GM13976 (cell line): Measurements from ENCODE around the gene SLC7A6.

Experiments used
- DNase-seq: peaks from one replicate; pipeline ENCODE4 v3.0.0; 2012; ENCODE audit warnings: low spot score
- in situ Hi-C: fragments of 300-500 bp; cut with MboI; formaldehyde crosslinking; loops from one replicate; pipeline ENCODE4 v1.12.0; 2022; ENCODE audit warnings: low sequenced_read_pairs, mixed read lengths, inconsistent platforms; ENCODE audit not compliant: unreplicated experiment
- TF ChIP-seq, protein P1 (sequence below): IDR thresholded peaks from 2 replicates; pipeline ENCODE4 v1.5.1; 2012; ENCODE audit warnings: borderline replicate concordance, mild to moderate bottlenecking; ENCODE audit not compliant: insufficient read depth; ENCODE audit errors: extremely low read depth, missing control alignments, control extremely low read depth

Gene SLC7A6

DNA sequence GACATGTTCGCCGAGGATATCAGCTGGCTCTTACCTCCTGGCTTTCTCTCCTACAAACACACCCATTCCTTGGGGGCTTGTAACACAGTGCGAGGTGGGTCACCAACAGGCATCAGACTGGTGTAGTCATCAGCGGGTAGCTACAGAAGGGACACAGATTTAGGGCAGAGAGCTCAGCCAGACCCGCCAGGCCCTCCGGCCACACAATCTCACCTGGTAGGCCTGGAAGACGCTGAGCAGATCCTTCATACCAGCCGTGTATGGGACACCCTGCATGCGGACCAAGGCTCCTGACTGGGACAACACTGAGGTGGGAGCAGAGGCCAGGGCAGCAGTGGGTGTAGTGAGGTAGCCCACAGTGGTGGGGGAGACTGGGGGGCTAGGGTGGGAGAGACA, 34.2 kb upstream of the SLC7A6 start:
- DNase-seq = no peak
- TF ChIP-seq, protein P1, sequence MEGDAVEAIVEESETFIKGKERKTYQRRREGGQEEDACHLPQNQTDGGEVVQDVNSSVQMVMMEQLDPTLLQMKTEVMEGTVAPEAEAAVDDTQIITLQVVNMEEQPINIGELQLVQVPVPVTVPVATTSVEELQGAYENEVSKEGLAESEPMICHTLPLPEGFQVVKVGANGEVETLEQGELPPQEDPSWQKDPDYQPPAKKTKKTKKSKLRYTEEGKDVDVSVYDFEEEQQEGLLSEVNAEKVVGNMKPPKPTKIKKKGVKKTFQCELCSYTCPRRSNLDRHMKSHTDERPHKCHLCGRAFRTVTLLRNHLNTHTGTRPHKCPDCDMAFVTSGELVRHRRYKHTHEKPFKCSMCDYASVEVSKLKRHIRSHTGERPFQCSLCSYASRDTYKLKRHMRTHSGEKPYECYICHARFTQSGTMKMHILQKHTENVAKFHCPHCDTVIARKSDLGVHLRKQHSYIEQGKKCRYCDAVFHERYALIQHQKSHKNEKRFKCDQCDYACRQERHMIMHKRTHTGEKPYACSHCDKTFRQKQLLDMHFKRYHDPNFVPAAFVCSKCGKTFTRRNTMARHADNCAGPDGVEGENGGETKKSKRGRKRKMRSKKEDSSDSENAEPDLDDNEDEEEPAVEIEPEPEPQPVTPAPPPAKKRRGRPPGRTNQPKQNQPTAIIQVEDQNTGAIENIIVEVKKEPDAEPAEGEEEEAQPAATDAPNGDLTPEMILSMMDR = no peak
- in situ Hi-C loops = no loop called here

DNA sequence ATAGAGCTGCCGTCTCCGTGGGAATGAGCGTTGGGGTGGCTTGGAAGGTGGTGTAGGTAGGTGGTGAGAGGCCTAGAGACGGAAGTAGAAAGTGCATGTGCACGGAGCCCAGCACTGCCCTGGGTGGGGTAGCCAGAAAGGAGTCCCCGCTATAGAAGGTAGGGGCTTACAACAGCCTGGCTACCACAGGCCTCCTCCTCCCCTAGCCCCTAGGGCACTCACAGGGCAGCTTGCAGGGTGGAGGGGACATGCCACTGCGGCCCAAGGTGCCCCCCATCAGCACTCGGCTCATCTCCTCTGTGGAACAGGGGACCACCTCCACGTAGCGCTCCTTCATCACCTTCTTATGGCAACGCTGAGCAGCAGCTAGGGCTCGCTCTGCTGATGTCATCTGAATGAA, 33.4 kb upstream of the SLC7A6 start:
- in situ Hi-C loops = no loop called here
- TF ChIP-seq, protein P1 = no peak
- no peak for DNase-seq

DNA sequence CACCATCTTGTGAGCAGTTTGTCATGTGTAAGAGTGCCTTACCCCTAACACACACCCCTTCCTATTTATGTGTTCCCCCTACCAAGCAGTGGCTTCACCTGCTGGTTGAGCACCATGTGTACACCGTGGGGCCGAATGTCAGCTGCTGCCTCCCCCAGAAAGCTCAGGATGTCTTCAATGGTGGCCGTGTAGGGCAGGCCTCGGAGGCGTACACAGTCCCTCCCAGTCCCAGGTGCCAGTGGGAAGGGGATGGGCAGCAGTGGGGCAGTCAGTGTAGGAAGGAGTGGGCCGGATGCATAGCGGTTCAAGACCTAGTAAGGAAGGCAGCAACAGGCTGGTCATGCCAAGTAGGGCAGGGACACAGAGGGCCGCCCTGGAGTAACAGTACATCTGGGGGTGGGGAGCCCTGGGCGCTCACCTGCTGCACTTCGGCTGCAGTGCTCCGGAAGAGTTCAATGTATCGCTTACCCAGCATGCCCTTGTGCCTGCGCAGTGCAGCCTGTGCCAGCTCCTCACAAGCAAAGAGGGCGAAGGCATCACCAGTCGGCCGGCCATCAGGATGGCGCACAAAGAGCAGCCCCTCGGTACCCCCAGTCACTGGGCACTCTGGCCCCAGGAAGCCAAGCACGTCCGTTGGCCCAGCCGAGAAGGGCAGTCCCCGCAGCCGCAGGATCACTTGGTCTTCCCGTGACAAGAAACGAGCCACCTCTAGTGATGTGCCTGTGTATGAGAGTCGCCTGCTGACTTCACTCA, 32.8 kb upstream of the SLC7A6 start:
- DNase-seq = no peak
- TF ChIP-seq, protein P1 = no peak
- in situ Hi-C loops = no loop called here

- TF ChIP-seq, protein P1 = no peak
- in situ Hi-C loops = no loop called here
- no peak for DNase-seq
Observed at GRCh38 chr16:68232335-68232734, 32.0 kb upstream of the SLC7A6 start.

- DNase-seq = no peak
- TF ChIP-seq, protein P1 = no peak
- in situ Hi-C loops = no loop called here
Observed at GRCh38 chr16:68233085-68233834, 31.1 kb upstream of the SLC7A6 start.

- in situ Hi-C loops = no loop called here
- no peak for DNase-seq
- TF ChIP-seq, protein P1 = no peak
Observed at GRCh38 chr16:68233835-68234187, 30.5 kb upstream of the SLC7A6 start.
